Nephron (organoid): ENCODE results near the gene CBY2.

Experiments
- H3K27ac Mint-ChIP-seq, 3 experiments: 2 replicates each; pipeline ENCODE4 v1.8.0; 2020; ENCODE audit warnings: mixed read lengths in 3 of 3, mild to moderate bottlenecking in 2 of 3, moderate library complexity in 1 of 3
- H3K27me3 Mint-ChIP-seq: 2 replicates; pipeline ENCODE4 v1.8.0; 2021; ENCODE audit warnings: low read depth, mild to moderate bottlenecking, moderate library complexity, mixed read lengths
- H3K36me3 Mint-ChIP-seq: 2 replicates; pipeline ENCODE4 v1.8.0; 2020; ENCODE audit warnings: low read depth, mixed read lengths
- H3K4me1 Mint-ChIP-seq: 2 replicates; pipeline ENCODE4 v1.8.0; 2020; ENCODE audit warnings: mixed read lengths
- H3K4me3 Mint-ChIP-seq, 3 experiments: 2 replicates each; pipeline ENCODE4 v1.8.0; 2020; ENCODE audit warnings: mild to moderate bottlenecking in 3 of 3, mixed read lengths in 3 of 3, moderate library complexity in 2 of 3
- H3K9me3 Mint-ChIP-seq: 2 replicates; pipeline ENCODE4 v1.8.0; 2020; ENCODE audit warnings: mixed read lengths
- TF ChIP-seq, protein P1 (sequence below), 3 experiments: fragments of 200-600 bp; sonication (generic); IDR thresholded peaks; one replicate each; pipeline ENCODE4 v1.5.0; 2021; ENCODE audit warnings: antibody characterized with exemption in 3 of 3; ENCODE audit not compliant: unreplicated experiment in 3 of 3

Gene CBY2

DNA sequence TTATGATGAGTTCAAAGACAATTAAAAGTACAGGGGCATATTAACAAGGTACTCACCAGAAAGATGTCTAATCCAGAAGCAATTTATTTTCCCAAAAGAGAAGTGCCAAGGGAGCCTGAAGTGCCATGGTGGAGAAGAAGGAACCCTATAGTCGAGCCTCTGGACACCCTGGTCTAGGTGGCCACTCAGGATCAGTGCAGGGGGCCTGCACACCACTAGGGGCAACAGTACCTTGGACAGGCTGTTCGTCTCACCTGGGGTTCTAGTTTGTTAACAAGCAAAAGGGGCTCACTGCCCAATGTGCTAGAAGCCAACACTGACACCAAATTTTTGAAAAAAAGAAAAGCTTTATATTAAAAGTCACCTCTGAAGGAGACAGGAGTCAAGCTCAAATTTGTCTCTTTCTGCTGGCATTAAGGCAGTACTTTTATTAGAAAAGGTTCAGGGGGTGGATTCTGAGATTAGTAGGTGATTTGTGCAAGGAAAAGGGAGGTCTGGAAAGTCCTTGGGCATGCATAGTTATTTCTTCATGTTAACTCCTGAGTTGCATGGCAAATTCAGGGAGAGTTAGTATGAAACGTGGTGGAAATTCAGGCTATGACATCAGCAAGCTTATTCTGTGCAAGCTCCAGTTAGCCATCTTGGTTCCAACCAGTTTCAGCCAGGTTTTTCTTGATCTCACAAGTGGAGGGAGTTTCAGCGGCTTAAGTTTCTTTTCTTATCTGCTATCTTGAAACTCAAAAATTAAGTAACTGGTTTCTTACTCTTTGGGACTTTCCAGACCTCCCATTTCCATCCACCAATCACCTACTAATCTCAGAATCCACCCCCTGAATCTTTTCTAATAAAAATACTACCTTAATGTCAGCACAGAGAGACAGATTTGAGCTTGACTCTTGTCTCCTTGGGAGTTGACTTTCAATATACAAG lies 884 bp upstream of the CBY2 start:
- TF ChIP-seq, protein P1, sequence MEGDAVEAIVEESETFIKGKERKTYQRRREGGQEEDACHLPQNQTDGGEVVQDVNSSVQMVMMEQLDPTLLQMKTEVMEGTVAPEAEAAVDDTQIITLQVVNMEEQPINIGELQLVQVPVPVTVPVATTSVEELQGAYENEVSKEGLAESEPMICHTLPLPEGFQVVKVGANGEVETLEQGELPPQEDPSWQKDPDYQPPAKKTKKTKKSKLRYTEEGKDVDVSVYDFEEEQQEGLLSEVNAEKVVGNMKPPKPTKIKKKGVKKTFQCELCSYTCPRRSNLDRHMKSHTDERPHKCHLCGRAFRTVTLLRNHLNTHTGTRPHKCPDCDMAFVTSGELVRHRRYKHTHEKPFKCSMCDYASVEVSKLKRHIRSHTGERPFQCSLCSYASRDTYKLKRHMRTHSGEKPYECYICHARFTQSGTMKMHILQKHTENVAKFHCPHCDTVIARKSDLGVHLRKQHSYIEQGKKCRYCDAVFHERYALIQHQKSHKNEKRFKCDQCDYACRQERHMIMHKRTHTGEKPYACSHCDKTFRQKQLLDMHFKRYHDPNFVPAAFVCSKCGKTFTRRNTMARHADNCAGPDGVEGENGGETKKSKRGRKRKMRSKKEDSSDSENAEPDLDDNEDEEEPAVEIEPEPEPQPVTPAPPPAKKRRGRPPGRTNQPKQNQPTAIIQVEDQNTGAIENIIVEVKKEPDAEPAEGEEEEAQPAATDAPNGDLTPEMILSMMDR (IDR thresholded peaks at IDR 0.05; ENCODE audit: unreplicated experiment in 3 of 3), result no peak
- peak overlapping the region in 1 of 3 experiments; percentile 33 for H3K27ac Mint-ChIP-seq
- H3K36me3 Mint-ChIP-seq, result no peaks in the 10 kb centered on the region
- peaks cover 6% of the 10 kb centered on the region for H3K4me1 Mint-ChIP-seq
- H3K27me3 Mint-ChIP-seq, result peaks cover 12% of the 10 kb centered on the region
- no peak overlapping the region for H3K4me3 Mint-ChIP-seq
- no peaks in the 10 kb centered on the region for H3K9me3 Mint-ChIP-seq

DNA sequence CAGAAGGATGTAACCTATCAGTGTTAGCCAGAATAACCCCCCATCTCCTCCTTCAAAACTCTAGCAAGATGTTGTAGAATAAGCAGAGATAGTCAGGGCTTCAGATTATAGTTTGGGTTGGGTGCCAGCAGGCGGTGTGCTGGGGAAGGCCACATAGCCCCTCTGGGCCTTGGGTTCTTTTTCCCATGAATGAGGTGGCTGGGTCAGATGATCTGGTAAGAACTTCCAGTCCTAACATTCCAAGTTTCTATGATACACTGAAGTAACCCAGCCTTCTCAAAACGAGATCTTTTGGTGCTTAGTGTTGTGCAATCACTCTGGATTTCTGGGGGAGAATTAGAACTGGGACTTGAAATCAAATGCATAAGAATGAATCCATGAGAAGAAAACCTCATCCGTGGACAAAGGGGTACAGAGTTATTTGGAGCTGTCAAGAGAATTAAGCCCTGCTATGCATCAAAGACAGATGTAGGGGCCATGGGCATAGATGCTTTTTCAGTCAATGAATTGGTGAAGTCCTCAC lies 810 bp downstream of the CBY2 start:
- Mint-ChIP-seq H3K27me3 (peaks cover 14% of the 10 kb centered on the region), H3K4me3 (no peak overlapping the region), H3K4me1 (peaks cover 6% of the 10 kb centered on the region), H3K27ac (no peak overlapping the region), H3K36me3 (no peaks in the 10 kb centered on the region), H3K9me3 (no peaks in the 10 kb centered on the region)
- TF ChIP-seq, protein P1 (IDR thresholded peaks at IDR 0.05; ENCODE audit: unreplicated experiment in 3 of 3), result no peak

DNA sequence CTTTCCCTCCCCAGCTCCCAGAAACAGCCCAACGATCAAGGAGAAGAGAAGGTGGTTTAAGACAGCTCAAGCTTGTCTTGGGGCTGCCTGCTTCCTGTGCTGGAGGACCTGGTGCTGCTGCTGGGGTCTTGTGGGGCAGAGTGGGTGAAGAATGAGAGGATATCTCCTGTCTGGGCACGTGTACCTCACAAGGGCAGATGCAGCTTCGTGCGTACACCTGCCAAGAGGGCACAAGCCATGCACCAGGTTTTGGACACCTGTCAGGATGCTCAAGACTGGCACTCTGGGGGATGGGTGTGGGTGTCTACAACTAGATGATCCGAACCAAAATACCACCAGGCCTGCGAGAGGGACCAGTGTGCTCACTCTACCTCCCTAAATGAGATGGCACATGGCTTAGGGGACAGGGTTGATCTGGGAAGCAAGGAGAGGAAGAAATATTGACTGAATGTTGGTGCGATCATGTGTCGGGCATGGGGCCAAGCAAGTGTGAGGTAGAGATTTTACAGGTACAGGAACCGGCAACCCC lies 2.2 kb downstream of the CBY2 start:
- H3K9me3 Mint-ChIP-seq, result no peaks in the 10 kb centered on the region
- peaks cover 14% of the 10 kb centered on the region for H3K27me3 Mint-ChIP-seq
- TF ChIP-seq, protein P1 (IDR thresholded peaks at IDR 0.05; ENCODE audit: unreplicated experiment in 3 of 3), result no peak
- H3K36me3 Mint-ChIP-seq, result no peaks in the 10 kb centered on the region
- H3K27ac Mint-ChIP-seq, result no peak overlapping the region
- peaks cover 6% of the 10 kb centered on the region for H3K4me1 Mint-ChIP-seq
- no peak overlapping the region for H3K4me3 Mint-ChIP-seq

DNA sequence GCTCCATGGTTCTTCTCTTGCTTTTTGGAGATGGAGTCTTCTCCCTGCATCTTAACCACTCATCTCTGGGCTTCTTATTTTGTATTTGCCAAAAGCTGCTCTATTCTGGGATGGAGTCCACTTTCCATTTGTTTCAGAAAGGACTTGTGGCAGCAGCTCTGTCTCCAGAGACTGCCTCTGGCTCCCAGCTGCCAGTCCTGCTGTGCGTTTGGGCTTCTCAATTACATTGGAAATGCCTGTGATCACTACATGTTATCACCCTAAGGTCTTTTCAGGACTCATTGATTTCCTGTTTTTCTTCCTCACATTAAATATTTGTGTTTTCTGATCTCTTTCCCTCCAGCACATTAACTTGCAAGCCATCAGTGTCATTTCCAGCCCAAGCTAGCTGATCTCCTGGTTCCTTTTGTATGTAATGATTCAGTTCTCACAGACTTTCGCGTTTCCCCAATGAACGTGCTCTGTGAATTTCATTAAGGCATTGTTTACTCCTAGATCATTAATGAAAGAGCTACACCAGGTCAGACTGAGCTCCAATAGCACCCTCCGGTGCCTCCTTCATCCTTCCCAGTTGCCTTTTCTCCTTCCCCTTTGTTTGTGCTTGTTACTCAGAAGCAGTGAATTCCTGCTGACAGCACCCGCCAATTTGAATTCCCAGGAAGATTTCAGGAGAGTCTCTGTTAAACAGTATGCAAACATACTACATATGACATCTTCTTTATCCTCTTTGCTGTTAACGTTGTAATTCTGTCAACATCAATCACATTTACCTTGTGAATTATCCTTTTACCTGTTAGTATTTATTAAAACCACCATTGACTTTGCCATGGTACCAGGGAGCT lies 3.0 kb downstream of the CBY2 start:
- no peaks in the 10 kb centered on the region for H3K36me3 Mint-ChIP-seq
- H3K27ac Mint-ChIP-seq, result peak overlapping the region in 1 of 3 experiments; percentile 12
- H3K27me3 Mint-ChIP-seq, result peaks cover 14% of the 10 kb centered on the region
- peaks cover 6% of the 10 kb centered on the region for H3K4me1 Mint-ChIP-seq
- TF ChIP-seq, protein P1 (IDR thresholded peaks at IDR 0.05; ENCODE audit: unreplicated experiment in 3 of 3), result no peak
- H3K4me3 Mint-ChIP-seq, result no peak overlapping the region
- no peaks in the 10 kb centered on the region for H3K9me3 Mint-ChIP-seq

DNA sequence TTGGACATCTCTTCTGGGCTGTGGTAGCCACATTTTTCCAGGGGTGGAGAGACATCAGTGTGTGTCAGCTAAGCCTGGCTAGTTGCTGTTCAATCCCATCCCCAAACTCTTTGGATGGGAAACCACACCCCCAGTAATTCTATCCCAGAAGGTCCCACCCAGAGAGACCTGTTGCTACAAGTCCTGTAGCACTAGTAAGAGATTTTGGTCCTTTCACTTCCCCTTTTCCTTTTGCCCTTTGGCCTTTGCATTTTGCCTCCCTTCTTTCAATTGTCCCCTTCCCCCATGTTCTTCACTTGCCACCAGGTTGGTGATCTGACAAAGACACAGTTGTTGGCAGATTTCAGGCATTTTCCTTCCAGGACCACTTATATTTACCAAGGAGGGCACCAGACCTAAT lies 3.8 kb downstream of the CBY2 start:
- Mint-ChIP-seq H3K4me1 (peaks cover 6% of the 10 kb centered on the region), H3K27me3 (peaks cover 14% of the 10 kb centered on the region), H3K36me3 (no peaks in the 10 kb centered on the region), H3K27ac (no peak overlapping the region), H3K4me3 (no peak overlapping the region), H3K9me3 (no peaks in the 10 kb centered on the region)
- TF ChIP-seq, protein P1 (IDR thresholded peaks at IDR 0.05; ENCODE audit: unreplicated experiment in 3 of 3), result no peak
